GM18498 (cell line): ENCODE measurements around the gene KANK2.

ENCODE experiments used
- ATAC-seq: cut with Tn5 transposase; IDR thresholded peaks from one replicate; pipeline ENCODE4 v1.9.1; 2021; ENCODE audit warnings: mild to moderate bottlenecking, moderate library complexity; ENCODE audit not compliant: unreplicated experiment

The KANK2 gene

GRCh38 chr19:11197291-11198174, at the start of gene KANK2:
TSS of gene KANK2 (minus strand) at chr19:11197545. CDS start at chr19:11194511, 3,034 bp downstream.
- ATAC-seq, result peak; percentile 82

- no peak for ATAC-seq
These were observed 49.6 kb upstream of the KANK2 start for GRCh38 chr19:11246941-11247340.

DNA sequence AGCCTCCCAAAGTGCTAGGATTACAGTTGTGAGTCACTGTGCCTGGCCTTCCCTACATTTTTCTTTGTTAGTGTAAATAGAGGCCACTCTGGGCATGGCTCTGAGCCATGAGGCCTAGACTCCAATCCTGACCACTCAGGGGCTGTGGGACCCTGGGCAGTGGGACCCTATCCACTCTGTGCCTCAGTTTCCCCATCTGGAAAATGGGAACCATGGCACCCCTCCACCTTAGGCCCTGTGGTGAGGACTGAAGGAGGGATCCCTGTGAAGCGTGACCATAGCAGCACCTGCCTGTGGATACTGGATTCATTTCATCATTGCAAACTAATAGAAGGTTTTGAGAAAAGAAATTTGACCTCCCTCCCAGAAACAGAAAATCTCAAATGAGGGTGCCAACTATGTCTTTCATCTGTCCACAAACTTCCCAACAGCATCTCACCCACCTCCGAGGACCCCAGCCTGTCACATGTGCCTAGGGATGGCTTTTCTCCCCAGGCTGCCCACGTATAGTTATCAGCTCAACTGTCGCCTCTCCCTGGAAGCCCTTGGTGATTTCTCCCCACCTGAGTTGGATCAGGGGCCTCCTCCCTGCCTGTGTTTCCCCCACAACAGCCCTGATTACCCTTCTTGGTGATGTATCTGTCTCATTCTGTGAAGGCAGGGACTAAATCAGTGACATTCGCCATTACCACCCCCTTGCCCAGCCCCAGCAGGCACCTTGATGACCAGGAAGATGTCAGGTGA, 47.7 kb upstream of the KANK2 start:
- ATAC-seq, result no peak

- ATAC-seq, result no peak
These were observed 46.4 kb upstream of the KANK2 start for GRCh38 chr19:11243798-11244169.

DNA sequence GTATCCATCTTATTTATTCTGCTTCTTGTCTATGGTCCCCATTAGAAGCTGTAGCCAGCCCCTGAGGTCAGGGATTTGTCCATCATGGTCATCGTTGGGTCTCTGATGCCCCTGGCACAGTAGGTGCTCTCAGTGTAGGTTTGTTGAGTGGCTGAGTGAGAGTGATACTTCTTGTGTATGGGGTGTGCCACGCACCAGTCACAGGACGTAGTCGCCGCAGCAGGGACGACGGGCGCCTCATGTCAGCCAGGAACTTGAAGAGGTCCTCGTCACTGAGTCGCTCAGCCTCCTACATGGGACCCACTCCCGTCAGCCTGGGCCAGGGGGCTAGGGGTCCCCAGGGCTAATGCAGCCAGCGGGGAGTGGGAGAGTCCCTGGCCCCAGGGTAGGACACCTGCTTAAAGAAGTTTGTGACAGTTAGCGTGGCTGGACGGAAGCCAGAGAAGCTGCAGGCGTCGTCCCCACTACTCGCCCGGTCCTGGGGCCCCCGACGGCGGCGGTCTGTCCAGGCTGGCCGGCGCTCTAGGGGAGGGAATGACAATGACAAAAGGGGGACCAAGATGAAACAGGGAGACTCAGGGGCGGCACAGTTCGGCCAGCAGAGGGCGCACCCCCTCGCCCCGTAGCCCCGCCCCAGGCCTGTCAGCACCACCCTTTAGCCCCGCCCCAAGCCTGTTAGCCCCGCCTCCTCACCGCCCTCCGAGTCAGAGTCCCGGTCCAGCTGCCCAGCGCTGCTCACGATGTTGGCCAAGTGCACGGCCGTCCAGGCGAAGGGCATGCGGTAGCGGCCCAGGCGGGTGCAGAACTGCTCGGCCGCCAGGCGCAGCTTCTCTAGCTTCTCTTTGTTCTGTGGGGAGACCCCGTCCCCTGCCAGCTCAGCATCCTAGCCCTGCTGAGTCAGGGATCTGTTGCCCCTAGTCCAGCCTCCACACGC, 45.8 kb upstream of the KANK2 start:
- peak; percentile 56 for ATAC-seq

- no peak for ATAC-seq
These were observed 44.7 kb upstream of the KANK2 start for GRCh38 chr19:11242025-11242424.

DNA sequence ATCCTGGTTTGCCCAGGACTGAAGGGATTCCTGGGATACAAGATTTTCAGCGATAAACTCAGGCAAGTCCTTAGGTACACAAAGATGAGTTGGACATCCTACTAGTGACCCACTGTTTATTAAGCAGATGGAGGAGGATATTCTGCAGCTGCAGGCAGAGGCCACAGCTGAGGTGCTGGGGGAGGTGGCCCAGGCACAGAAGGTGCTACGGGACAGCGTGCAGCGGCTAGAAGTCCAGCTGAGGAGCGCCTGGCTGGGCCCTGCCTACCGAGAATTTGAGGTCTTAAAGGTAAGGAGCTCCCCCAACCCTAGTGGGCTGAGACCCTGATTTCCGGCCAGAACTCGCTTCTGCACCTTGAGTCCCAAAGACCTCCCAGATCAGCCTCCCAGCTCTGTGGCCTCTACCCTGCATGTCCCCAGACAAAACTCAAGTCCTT, 42.7 kb upstream of the KANK2 start:
- no peak for ATAC-seq

DNA sequence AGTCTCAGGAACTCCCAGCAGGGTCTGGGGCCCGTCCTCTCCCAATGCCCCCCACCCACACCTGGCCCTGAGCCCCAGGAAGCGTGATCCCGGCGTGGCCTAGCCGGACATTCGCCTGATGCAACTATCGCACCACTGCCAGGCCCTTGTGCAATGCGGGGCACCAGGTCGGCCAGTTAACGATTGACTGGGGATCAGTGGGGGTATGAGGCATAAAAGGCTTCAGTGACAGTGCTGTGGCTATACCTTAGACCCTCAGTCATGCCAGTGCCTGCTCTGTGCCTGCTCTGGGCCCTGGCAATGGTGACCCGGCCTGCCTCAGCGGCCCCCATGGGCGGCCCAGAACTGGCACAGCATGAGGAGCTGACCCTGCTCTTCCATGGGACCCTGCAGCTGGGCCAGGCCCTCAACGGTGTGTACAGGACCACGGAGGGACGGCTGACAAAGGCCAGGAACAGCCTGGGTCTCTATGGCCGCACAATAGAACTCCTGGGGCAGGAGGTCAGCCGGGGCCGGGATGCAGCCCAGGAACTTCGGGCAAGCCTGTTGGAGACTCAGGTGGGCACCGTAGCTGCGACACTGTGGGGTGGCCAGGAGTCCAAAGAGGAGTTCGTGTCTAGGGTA, 42.1 kb upstream of the KANK2 start, which contains the start of gene ANGPTL8:
Gene ANGPTL8, plus strand, starts transcription at position 243 of the 624 bp plus-strand sequence. Its CDS starts 19 bp downstream, at position 262.
- ATAC-seq, result no peak

GRCh38 chr19:11238781-11239376, 41.5 kb upstream of the KANK2 start:
- no peak for ATAC-seq

DNA sequence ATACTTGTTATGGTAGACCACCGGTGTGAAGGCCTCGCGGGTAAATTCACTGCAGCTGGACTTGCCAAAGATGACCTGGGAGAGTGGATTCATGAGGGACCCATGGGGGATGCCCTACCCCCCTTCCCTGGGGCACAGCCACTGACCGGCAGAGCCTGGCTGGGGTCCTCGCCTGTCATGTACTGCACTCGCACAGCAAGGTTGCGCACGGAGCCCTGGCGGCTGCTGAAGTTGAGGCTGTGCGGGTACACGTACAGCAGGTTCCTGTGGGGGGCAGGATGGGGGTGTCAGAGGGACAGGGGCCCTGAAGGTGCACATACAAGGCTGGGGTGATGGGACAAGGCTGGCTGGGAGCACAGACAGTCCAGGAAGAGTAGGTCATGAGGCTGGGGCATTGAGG, 40.7 kb upstream of the KANK2 start:
- no peak for ATAC-seq

- no peak for ATAC-seq
These were observed 40.0 kb upstream of the KANK2 start for GRCh38 chr19:11237321-11237720.

- ATAC-seq, result no peak
These were observed 39.3 kb upstream of the KANK2 start for GRCh38 chr19:11236324-11237301.

- no peak for ATAC-seq
These were observed 37.2 kb upstream of the KANK2 start for GRCh38 chr19:11234486-11235075.

DNA sequence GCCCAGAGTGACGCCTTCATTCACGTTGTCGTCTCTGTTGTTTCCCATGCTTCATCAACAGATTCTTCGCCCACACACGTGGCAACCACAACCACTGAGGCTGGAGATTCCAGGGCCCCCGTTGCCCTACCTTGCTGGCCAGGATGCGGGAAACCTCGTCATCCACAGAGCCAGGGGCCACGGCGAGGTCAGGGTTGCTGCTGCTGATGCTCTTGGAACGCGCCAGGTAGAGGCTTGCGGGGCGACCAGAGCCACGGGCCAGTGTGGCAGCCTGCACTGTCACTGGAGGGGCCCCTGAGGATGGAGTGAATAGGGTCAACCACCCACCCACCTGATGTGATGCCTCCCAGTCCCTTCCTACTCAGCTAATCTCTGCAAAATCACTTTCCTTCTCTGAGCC, 35.7 kb upstream of the KANK2 start:
- ATAC-seq, result no peak

DNA sequence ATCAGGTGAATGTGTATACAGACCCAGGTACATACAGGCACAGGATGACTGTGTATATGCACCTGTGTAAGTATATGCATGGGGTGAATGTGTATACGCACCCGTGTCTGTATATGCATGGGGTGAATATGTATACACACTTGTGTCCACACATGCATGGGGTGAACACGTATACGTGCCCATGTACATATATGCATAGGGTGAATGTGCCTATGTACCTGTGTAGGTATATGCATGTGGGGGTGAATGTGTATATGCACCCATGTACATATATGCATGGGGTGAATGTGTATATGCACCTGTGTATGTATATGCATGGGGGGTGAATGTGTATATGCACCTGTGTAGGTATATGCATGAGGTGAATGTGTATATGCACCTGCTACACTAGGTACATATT, 35.2 kb upstream of the KANK2 start:
- ATAC-seq, result no peak

- ATAC-seq, result no peak
These were observed 33.5 kb upstream of the KANK2 start for GRCh38 chr19:11230621-11231386.

DNA sequence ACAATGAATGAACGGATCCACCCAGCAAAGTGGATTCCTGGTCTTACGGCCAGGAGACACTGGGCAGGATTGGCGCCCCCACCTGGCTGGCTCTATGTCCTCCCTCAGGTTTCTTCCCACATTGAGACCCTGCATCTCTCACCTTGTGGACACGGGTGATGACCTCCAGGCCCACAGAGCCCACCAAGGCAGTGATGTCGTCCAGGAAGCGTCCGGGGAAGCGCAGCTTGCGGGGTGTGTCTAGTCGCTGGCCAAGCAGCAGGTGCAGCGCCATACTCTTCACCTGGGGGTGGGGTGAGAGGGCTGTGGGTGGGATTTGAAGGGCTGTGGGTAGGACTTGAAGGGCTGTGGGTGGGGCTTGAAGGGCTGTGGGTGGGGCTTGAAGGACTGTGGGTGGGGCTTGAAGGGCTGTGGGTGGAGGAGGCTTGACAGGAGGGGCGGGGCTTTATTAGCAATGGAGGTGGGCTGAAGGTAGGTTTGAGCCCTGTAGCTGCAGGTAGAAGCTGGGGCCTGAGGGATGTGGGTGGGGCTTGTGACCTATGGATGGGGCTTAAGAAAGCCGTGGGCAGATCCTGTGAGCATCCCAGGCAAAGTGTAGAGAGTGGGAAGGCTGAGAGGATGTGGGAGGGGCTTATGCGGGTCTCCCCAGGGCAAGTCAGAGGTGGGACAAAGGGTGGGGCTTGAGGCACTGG, 30.0 kb upstream of the KANK2 start:
- no peak for ATAC-seq
